SK-N-DZ (cell line): ENCODE measurements around the gene MMP24OS.

ENCODE experiments used
- DNase-seq: peaks from one replicate; pipeline ENCODE4 v3.0.0-alpha.2; 2015; ENCODE audit warnings: low spot score

MMP24OS gene

DNA sequence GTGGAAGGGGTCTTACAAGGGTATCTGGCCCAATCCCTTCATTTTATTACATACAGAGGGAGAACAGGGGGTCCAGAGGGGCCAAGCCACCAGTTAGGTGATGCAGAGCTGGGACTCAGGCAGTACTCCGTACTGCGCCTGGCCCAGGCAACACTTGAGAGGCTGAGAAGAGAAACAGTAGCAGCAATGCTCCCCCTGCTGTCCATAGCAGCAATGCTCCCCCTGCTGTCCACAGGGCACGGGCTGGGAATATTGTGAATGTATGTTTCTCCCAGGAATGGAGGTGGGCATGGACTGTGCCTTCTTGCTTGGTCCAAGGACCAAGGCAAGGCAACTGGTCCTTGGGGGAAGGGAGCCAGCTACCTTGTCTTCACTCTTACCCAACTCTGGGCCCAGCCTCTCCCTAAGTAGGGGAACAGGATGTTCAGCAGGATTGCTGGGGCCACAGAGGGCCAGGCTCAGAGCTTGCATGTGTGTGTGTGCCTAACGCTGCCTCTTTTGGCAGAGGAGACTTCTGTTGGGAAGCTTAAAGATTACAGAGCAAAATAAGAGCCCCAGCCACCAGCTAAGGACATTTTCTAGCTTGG lies 29.1 kb upstream of the MMP24OS start:
- DNase-seq: peak; percentile 67

DNA sequence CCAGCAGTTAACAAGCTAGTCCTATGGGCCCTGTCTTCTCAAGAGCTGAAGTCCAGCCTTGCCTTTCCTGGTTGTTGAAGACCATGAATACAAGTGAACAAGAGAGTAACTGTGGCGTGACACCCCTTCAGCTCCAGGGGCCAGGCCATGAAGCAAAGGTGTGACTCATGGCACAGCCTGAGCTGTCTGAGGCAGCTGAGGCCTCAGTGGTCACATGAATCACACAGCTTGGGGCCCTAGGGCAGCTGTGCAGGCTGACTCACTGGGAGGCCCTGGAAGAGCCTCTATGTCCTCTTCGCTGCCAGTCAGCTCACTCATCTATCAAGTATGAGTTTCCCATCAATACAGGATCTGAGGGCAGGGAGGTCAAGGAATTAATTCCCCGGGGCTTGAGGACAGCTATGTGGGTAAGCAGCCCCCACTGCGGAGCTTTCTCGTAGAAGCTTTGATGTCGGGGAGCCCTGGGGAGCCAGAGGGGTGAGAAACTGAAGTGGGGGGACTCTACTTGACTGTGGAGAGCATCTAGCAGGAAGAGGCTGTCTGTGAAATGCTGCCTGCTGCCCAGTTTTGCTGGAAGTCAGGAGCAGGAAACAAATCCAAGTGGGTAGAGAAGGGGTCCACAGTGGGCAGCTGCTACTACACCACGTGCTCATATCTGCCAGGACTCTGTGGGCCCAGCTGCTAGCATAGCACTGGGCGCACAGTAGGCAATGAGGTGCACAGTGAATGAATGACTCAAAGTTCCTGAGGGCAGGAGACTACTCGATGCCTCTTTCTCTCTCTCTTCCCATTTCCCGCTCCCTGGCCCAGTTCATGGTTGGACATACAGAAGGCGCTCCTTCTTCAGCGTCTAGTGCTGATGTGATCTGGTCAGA lies 28.0 kb upstream of the MMP24OS start:
- DNase-seq: no peak

DNA sequence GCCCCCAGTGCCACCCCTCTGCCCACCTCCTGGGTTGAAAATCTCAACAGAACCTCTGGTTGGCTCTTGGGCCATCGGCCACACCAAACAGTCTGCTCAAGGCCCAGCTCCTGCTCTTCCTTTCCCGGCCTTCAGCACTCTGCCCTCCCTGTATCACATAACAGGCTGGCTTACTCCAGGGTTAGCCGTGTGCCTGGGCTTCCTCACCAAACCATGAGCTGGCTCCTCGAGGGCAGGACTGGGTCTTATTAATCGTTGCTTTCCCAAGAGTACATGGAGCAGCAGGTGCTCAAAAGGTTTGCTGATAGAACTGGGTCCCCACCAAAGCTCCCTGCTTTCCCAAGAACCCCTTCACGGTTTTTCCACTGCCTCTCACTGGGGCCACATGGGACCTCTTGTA lies 27.0 kb upstream of the MMP24OS start:
- no peak for DNase-seq

DNA sequence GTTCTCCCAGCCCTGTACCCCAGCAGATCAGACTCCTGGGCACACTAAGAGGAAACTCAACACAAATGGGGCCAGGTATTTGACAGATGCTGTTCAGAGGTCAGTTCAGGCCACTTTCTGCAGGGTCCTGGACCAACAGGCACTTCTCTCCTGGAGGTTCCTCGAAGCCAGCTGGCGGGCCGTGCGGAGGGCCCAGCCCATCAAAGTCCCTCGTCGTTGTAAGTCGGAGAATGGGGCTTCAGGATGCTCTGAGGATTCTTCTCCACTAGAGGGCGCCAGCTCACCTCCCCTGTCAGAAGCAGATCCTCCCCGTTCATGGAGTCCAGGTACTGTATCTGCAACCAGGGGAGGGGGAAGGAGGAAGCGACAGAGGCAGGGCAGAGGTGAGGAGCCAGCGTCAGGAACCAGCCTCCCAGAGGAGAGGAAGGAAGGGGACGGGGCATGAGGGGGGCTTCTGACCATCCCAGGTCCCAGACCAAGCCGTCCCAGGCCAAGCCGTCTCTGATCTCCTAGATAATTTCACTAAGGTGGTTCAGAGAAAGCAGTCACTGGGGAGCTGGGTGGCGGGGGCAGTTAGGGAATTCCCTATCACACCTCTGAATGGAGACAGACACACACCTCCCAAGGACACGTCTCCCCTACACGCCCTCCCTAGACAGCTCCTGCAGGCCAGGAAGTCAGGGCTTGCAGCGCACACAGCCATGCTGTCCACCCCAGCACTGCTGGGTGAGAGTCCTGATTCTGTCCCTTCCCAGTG lies 26.0 kb upstream of the MMP24OS start:
- peak; percentile 92 for DNase-seq

DNA sequence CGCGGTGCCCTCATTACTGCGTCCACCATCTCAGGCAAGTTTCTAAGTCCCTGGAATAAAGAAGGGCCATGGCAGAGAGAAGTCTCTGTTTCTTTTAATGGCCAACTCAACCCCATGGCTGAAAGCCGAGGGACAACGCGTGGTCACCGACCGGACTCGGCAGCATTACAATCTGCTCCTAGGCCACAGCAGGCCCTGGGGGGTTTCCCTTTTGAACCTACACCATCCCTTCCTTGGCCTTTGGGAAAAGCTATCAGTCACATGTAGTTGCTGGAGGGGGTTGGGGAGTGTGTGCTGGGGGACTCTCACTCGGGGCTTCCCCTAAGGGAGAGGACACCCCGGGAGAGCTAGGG lies 25.4 kb upstream of the MMP24OS start:
- DNase-seq: no peak

DNA sequence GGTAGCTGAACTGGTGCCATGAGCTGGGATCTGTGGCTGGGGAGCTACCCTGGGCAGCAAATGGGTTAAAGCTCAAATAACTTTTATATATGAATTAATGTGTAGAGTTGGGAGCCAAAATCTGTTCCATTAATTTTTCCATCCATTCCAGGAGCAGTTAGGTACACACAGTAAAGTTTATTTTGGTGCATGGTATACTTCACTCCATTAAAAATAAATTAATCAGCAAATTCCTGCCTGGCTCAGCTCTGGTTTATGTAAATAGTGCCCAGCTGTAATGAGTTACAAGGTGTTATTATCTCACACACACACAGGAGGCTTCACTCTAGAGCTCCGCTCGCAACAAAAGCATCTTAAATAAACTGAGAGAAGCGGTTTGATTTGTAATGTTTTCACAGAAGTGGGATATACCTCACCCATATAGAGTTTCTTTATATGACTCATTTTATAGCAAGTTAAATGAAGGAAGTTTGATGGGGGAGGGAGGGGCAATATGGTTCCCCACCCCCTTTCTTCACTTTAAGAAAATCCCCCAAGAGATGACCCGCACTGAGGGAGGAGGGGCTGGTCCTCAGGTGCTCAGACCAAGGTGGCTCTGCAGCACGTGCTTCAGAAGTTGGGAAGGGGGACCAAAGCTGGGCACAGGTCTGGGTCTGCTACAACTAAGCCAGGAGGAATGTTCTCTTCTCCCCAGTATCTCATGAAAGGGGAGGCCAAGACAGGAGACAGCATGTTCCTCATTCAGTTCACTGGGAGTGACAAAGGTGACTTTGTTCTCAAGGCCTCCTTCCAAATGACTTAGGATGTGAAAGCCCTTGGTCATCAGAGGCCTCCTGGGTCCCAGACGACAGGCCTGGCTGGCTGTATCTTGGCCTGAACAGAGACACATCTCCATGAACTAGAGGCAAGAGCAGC lies 24.8 kb upstream of the MMP24OS start:
- DNase-seq: no peak

DNA sequence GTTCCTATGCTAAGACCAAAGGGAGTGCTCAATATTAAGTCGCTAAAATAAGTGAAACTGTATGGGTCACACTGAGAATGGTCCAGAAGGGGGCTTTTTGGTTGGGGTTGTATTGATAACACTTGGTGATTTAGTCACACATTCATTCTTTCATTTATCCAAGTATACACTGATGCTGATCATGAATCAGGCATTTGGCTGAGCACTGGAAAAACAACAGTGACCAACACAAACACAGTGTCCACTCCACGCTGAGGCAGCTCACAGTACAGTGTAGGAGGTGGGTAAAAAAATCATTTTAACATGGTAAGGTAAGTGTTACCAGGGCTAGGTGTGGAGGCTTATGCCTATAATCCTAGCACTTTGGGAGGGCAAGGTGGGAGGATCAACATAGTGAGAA lies 23.5 kb upstream of the MMP24OS start:
- DNase-seq: no peak

DNA sequence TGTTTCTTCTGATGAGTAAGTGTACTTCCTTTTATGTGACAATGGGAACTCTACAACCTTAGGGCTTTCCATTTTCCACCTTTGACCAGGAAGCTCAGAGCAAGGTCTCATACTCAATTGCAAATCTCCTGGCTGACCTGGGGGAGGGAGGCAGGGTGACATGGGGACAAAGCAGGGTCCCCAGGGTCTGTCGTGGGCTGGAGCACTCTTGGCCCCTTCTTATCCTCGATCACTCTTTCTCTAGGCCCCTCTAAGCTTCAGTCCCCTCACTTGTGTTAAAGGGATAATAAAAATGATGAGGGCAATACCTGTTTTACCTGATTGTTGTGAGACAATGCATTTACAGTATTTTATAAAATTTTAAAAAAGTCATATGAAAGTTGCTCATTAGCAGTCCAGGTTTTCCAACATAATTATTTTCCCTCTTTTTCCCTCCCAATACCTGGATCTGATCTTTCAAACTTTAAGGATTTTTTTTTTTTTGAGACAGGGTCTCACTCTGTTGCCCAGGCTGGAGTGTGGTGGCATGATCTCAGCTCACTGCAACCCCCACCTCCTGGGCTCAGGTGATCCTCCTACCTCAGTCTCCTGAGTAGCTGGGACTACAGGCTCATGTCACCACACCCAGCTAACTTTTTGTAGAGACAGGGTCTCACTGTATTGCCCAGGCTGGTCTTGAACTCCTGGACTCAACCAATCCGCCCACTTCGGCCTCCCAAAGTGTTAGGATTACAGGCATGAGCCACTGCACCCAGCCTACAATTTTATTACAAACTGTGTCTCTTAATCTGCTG lies 22.7 kb upstream of the MMP24OS start:
- DNase-seq: no peak

DNA sequence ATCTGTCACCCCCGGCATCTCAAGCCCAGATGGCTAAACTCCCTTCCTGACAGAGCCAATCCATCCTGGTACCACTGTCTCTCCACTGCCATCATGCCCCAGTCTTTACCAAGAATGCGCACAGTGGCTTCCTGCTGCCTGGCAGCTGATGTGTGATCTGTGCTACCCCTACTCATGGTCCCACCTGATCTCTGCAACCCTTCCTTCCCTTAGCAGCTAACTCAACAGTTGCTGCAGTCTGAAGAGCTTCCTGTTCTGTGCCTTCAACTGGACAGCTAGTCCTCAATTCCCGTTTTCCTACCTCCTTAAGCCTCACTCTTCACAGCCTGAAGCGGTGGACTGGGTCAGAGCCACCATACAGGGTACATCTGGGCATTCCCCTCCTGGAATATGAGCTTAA lies 21.9 kb upstream of the MMP24OS start:
- no peak for DNase-seq

DNA sequence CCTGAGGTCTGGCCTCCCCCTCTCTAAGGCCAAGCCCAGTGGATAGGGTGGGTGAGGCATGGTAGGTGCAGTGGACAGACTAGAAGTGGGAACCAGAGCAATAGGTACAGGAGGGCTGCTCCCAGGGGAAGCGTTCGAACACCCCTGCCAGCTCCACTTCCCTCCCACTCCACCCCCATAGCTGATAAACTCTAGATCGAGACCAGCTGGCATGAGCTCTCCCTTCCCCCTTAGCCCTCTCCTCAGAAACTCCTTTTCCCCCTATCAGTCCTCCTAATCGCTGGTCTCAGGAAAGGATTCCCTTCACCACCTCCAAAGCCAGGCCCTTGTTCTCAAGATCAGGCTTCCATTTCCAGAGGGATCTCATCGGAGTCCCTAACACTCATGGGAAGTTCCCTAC lies 20.3 kb upstream of the MMP24OS start:
- no peak for DNase-seq

DNA sequence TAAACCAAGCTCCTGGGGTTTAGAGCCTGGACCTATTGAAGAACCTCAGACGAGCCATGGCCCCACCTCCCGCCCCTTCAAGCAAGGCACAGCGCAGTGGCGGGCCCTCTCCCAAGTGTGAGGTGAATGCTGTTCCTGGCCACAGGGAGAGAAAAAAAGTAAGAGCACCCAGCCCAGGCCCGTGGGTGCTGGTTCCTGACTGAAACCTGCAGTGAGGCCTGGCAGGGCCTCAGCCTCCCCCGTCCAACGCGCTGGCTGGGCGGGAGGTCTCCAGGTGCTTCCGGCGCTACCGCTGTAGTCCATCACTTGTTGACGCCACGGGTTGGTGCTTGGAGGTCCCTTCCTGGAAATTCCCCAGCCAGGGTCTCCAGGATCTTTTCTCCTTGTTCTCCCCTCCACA lies 19.8 kb upstream of the MMP24OS start:
- DNase-seq: no peak

DNA sequence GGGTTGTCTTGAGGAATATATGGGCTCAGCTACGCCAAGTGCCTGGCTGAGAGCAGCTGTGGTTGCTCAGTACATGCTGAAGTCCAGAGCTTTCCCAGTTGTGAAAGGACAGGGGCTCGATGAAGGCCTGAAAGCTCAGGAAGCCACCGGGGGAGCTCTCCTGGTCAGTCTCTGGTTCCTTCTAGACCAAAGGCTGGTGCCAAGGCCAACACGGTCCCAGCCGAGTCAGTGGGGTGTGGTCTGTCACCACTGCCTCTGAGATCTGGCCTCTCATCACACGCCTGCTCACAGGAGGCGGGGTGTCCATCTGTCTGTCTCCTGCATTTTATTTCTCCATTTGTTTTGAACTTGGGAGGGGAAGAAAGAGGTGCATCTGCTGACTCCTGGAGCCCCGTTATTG lies 19.2 kb upstream of the MMP24OS start:
- no peak for DNase-seq

DNA sequence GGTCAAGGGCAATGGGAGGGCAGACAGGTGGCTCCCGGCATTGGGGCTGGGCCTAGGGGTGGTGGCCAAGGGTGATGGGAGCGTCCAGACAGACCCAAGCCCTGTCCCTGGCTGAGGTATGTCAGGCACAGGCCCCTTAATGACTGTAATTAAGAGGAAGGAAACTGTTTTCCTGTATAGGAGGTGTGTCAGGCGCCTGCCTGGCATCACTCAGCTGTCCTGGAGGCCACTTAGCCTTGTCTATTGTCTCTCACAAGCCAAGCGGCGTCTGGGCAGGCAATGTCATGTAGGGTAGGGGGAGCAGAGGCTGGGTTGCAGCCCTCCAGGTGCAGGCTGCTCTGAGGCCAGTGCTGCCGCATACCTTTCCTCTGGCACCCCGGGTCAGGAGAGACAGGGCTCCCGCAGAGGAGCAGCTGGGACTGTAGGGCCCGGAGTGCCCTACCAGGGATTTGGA lies 18.2 kb upstream of the MMP24OS start:
- peak; percentile 79 for DNase-seq

DNA sequence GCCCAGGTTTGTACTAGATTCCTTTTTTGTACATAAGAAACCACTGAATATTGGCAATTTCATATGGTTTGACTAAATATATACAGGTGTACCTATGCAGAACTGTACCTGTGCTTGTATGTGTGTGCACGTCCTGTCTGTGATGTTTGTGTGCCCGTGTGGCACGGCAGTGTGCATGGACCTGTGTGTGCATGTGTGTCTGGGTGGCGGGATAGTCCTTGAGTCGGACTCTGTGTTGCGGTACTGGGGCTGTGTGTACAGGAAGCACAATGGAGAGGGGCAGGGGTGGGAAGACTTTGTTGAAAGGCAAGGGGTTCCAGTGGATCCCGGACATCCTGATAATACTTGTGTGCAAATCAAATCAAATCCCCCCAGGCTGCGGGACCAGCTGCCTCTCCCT lies 17.8 kb upstream of the MMP24OS start:
- no peak for DNase-seq

DNA sequence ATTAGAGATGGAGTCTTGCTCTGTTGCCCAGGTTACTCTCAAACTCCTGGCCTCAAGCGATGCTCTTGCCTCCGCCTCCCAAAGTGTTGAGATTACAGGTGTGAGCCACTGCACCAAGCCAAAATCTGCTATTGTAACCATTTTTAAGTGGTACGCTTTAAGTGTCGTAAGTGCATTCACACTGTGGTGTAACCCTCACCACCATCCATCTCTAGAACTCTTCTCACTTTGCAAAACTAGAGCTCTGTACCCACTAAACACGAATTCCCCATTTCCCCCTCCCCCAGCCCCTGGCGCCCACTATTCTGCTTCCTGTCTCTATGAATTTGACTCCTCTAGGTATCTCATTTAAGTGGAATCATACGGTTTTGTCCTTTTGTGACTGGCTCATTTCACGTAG lies 17.1 kb upstream of the MMP24OS start:
- DNase-seq: no peak

DNA sequence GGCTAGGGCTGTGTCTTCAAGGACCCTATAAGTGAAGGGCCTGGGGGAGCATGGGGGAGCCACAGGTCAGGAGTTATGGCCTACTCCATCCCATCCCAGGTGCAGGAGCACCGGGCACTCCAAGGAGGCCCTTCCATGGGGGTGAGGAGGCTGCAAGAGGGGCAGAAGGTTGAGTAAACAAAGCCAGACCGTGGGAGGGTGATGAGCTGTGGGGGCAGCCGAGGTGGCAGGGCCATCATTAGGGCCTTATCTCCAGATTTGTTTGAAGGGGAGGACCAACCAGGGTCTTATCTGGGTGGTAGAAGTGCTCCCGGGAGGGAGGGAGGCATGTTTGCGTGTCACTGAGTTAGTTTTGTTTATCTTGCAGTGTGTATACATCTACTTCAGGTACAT lies 16.4 kb upstream of the MMP24OS start:
- no peak for DNase-seq

DNA sequence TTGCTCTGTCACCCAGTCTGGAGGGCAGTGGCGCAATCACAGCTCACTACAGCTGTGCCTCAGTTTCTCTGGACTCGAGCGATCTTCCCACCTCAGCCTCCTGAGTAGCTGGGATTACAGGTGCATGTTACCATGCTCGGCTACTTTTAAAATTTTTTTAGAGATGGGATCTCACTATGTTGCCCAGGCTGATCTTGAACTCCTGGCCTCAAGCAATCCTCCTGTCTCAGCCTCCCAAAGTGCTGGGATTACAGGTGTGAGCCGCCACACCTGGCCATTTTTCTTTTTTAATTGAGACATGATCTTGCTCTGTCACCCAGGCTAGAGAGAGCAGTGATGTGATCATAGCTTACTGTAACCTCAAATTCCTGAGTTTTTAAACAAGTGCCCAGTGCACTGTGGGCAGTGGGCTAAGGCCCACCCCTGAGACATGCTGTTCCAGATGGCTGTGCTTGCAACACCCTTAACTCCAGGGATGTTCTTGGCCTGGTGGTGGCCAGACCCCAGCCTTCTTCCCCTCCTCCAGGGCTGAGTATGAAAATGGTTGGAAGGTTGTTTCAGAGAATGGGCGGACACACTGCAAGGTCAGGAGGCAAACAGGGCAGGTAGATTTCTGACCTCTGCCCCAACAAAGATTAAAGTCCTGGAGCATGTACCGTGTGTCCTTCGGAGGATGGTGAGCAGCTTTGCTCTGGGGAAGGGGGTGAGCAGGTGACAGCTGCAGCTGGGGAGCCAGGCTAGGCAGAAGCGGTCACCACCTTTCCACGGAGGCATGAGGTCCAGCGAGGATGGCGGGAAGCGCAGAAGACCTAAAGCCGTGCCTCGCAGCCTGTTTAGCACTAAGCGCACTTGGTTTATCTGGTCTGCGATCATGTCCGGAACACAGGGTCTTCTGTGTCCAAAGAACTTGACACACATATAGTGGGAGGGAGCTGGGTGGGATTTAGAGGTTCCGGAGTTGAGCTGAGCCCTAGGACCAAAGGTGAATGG lies 15.7 kb upstream of the MMP24OS start:
- peak; percentile 22 for DNase-seq

DNA sequence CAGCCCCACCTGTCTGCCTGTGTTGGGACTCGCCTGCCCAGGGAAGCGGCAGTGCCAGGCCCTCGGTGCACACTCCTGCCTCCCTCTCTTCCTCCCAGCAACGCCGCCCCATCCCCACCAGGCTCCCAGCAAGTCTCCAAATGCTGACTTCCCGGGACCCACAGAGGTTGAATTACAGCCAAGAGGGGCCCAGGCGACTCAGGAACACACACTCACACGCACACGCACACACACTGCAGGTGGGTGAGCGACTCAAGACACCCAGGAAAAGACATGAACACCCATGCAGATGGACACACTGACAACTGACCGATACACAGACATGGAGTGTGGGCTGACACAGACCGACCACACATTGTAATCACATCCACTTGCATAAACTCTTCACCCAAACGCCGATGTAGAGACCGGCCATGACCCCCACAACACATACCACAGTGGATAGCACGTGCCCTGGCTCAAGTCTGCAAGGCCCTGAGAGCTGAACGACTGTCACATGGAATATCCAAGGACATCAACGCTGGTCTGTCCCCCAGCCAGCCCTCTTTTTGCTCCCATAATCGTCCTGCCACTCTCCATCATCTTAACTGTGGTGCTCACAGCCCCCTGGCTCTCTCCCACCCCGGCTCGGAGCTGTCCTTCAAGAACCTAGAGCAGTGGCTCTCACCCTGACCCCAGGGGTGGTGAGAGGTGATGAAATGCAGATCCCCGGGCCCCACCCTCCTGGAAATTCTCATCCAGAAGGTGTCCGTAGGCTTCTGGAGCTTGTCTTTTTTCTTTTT lies 14.8 kb upstream of the MMP24OS start:
- no peak for DNase-seq
